Natural killer cell (primary cell): Measurements from ENCODE around the gene HSFX2. TPM values are rescaled to one million over a fixed set of nuclear protein-coding genes. Genes with fewer than 3 reads are reported as not detected.
"Not testable (repeated sequence)": the region's sequence is repeated elsewhere in the genome, so short reads cannot be mapped to it uniquely, and the experiment has no call there.

Experiments
- ATAC-seq, 3 donors: fragments of 150-1000 bp in 2 of 3; fragments of 200-7000 bp in 1 of 3; cut with Tn5 transposase; 1 replicate in 1 of 3; 2 replicates in 2 of 3; pipeline ENCODE4 v1.10.0; 2021; ENCODE audit warnings: mild to moderate bottlenecking in 2 of 3, moderate library complexity in 2 of 3
- DNase-seq, 2 donors: peaks; one replicate each; pipeline versions ENCODE4 v3.0.0 to v3.0.0-alpha.2; 2013 to 2021; ENCODE audit warnings: mixed read lengths in 1 of 2
- H3K27ac ChIP-seq: one replicate; pipeline ENCODE4 v1.5.1; 2013; ENCODE audit warnings: mild to moderate bottlenecking, low read length
- H3K27me3 ChIP-seq: one replicate; pipeline ENCODE4 v1.6.1; 2013; ENCODE audit warnings: low read length; ENCODE audit not compliant: control insufficient read depth, insufficient read depth
- H3K36me3 ChIP-seq: one replicate; pipeline ENCODE4 v1.6.1; 2013; ENCODE audit warnings: low read length; ENCODE audit not compliant: control insufficient read depth, insufficient read depth
- H3K4me1 ChIP-seq: one replicate; pipeline ENCODE4 v1.6.1; 2013; ENCODE audit warnings: low read length; ENCODE audit not compliant: control insufficient read depth, insufficient read depth
- H3K4me3 ChIP-seq: one replicate; pipeline ENCODE4 v1.5.1; 2013; ENCODE audit warnings: low read length
- H3K9me3 ChIP-seq: one replicate; pipeline ENCODE4 v1.6.1; 2013; ENCODE audit warnings: low read length; ENCODE audit not compliant: control insufficient read depth, insufficient read depth
- H3K27ac Mint-ChIP-seq, 2 donors: one replicate each; pipeline ENCODE4 v1.8.0; 2022; ENCODE audit warnings: mild to moderate bottlenecking in 2 of 2, mixed read lengths in 2 of 2, moderate library complexity in 1 of 2
- H3K27me3 Mint-ChIP-seq, 2 donors: one replicate each; pipeline ENCODE4 v1.8.0; 2022; ENCODE audit warnings: low read depth in 2 of 2, mixed read lengths in 2 of 2
- H3K36me3 Mint-ChIP-seq: one replicate; pipeline ENCODE4 v1.8.0; 2022; ENCODE audit warnings: mixed read lengths
- H3K4me1 Mint-ChIP-seq, 2 donors: one replicate each; pipeline ENCODE4 v1.8.0; 2022; ENCODE audit warnings: mixed read lengths in 2 of 2
- H3K4me3 Mint-ChIP-seq: one replicate; pipeline ENCODE4 v1.8.0; 2022; ENCODE audit warnings: mild to moderate bottlenecking, moderate library complexity, mixed read lengths
- H3K9me3 Mint-ChIP-seq, 2 donors: one replicate each; pipeline ENCODE4 v1.8.0; 2022; ENCODE audit warnings: mixed read lengths in 2 of 2
- WGBS: methylation state at CpG from one replicate; pipeline ENCODE4 v1.1.7; 2013; ENCODE audit warnings: missing lambda C conversion rate; ENCODE audit not compliant: insufficient coverage; 5-methylcytosine and 5-hydroxymethylcytosine counted together
- intact Hi-C: fragments of 100-400 bp; cut with micrococcal nuclease; formaldehyde crosslinking; loops from one replicate; pipeline ENCODE4 v1.14.2; 2022
- total RNA-seq, 4 donors: library from RNA; stranded (reverse); fragments of 120-200 nt in 1 of 4; gene quantifications; one replicate each; pipeline versions ENCODE4 v1.2.3 to v1.2.4, GENCODE V29; 2013 to 2022

Gene HSFX2
- total RNA-seq, 3 donors from 2014 or later (not counting 1 experiment from before 2014, with no cell fraction given): 0.45 to 0.70 TPM; not detected in 1

- H3K27ac Mint-ChIP-seq, H3K27me3 Mint-ChIP-seq, H3K4me1 Mint-ChIP-seq, ATAC-seq, H3K27ac ChIP-seq, H3K4me3 Mint-ChIP-seq, H3K9me3 ChIP-seq, H3K36me3 ChIP-seq, H3K36me3 Mint-ChIP-seq, intact Hi-C loops, DNase-seq, H3K27me3 ChIP-seq, H3K9me3 Mint-ChIP-seq, H3K4me1 ChIP-seq, H3K4me3 ChIP-seq: not testable (repeated sequence)
- no CpG with 5 or more reads among the region's 4 CpGs for WGBS
Observed at GRCh38 chrX:149551245-149551938, 43.7 kb downstream of the HSFX2 start.

- H3K27ac Mint-ChIP-seq, H3K36me3 Mint-ChIP-seq: not testable (repeated sequence)
- 14% methylated on average over 1 of the region's 1 CpG for WGBS
Observed at GRCh38 chrX:149550454-149550853, 44.7 kb downstream of the HSFX2 start.

GRCh38 chrX:149549701-149550100, 45.4 kb downstream of the HSFX2 start, which contains the start of gene HSFX3:
Gene HSFX3, minus strand, starts transcription at chrX:149549924. Its CDS starts 72 bp downstream, at chrX:149549852.
- H3K4me1 ChIP-seq, DNase-seq, H3K36me3 ChIP-seq, intact Hi-C loops, H3K4me3 Mint-ChIP-seq, H3K27ac Mint-ChIP-seq, H3K9me3 Mint-ChIP-seq, H3K4me1 Mint-ChIP-seq, H3K9me3 ChIP-seq, H3K27me3 Mint-ChIP-seq, ATAC-seq, H3K27ac ChIP-seq, H3K27me3 ChIP-seq, H3K36me3 Mint-ChIP-seq, H3K4me3 ChIP-seq: not testable (repeated sequence)
- no CpG with 5 or more reads among the region's 6 CpGs for WGBS

More at GRCh38 chrX:149550454-149550853, 44.7 kb downstream of the HSFX2 start:
- H3K9me3 Mint-ChIP-seq, H3K27ac ChIP-seq, H3K4me3 Mint-ChIP-seq, intact Hi-C loops, H3K27me3 ChIP-seq, H3K4me1 Mint-ChIP-seq, H3K4me1 ChIP-seq, H3K4me3 ChIP-seq, H3K27me3 Mint-ChIP-seq, H3K36me3 ChIP-seq, DNase-seq, H3K9me3 ChIP-seq: not testable (repeated sequence)
- peak; percentile 57 to 85 (median 59) for ATAC-seq

DNA sequence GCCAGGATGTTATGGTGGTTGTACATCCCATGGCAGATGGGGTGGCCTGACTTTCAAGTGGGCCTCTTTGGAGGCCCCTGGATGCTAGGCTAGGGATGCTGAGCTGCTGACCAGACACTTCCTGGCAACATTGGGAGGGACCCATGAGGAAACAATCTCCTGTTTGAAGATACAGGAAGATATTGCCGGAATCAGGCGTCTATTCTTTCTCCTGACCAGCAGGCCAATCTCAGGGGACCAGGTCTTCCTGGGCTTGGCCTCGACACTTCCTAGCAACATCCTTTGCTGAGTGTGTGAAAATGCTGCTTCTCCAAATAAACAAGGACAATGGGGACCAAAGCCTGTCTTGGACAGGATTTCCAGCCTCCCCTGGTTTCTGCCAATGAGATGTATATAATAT, 47.3 kb downstream of the HSFX2 start:
- H3K36me3 Mint-ChIP-seq, H3K4me3 Mint-ChIP-seq, ATAC-seq, H3K27ac ChIP-seq, H3K36me3 ChIP-seq, DNase-seq, H3K4me1 ChIP-seq, H3K4me3 ChIP-seq, intact Hi-C loops, H3K27me3 ChIP-seq, H3K9me3 ChIP-seq, H3K27me3 Mint-ChIP-seq, H3K27ac Mint-ChIP-seq, H3K9me3 Mint-ChIP-seq, H3K4me1 Mint-ChIP-seq: not testable (repeated sequence)
- no CpG with 5 or more reads among the region's 3 CpGs for WGBS

- H3K36me3 Mint-ChIP-seq, H3K9me3 ChIP-seq, intact Hi-C loops, H3K9me3 Mint-ChIP-seq, H3K27me3 Mint-ChIP-seq, H3K4me3 ChIP-seq, H3K4me1 ChIP-seq, H3K27ac ChIP-seq, H3K4me3 Mint-ChIP-seq, DNase-seq, H3K36me3 ChIP-seq, ATAC-seq, H3K27ac Mint-ChIP-seq, H3K27me3 ChIP-seq, H3K4me1 Mint-ChIP-seq: not testable (repeated sequence)
- no CpG with 5 or more reads among the region's 1 CpG for WGBS
Observed at GRCh38 chrX:149546962-149547361, 48.2 kb downstream of the HSFX2 start.

DNA sequence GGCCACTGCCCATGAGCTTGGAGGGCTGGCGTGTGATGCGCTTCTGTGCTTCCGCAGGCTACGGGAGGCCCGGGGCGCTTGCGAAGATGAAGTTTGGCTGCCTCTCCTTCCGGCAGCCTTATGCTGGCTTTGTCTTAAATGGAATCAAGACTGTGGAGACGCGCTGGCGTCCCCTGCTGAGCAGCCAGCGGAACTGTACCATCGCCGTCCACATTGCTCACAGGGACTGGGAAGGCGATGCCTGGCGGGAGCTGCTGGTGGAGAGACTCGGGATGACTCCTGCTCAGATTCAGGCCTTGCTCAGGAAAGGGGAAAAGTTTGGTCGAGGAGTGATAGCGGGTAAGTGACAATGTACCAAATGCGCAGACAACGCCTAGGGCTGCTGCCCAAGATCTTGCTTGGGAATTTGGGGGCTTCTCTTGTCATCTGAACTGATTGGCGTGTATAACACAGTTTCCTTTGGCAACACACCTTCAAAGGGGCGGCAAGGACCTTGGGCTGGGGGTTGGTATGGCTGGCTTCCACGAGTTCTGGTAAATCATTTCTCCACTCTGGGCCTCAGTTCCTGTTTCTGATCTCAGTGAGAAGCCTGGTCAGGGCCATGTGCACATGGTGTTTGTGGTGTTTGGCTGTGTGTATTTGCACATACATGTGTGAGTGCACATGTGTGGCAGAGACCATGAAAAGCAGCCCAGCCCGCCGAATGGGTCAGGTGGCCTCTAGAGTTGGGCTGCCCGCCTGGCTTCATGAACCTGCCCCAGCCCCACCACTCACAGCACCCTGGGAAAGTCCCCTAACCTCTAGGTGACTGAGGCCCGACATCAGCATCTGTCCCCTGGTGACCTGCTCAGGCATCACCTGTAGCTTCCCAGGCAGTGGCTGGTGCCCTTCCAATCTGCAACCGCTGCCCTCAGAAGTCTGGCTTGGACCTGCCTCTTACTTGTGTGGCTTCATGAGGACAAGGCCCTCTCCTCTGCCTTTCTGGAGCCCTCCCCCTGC, 49.3 kb downstream of the HSFX2 start:
- H3K27me3 Mint-ChIP-seq, ATAC-seq, intact Hi-C loops, H3K27ac Mint-ChIP-seq, H3K9me3 ChIP-seq, H3K4me3 Mint-ChIP-seq, H3K27me3 ChIP-seq, H3K4me3 ChIP-seq, H3K9me3 Mint-ChIP-seq, H3K36me3 ChIP-seq, H3K27ac ChIP-seq, H3K36me3 Mint-ChIP-seq: not testable (repeated sequence)
- DNase-seq: peak in 1 of 2 donors; percentile 41
- H3K4me1 Mint-ChIP-seq: peaks cover 6 to 11% of the 10 kb centered on the region in 2 donors
- WGBS: 89% methylated on average over 5 of the region's 29 CpGs
- H3K4me1 ChIP-seq: peaks cover 11% of the 10 kb centered on the region
